CD4-positive, alpha-beta T cell (primary cell): Measurements from ENCODE around the gene ZNF175. TPM values are rescaled to one million over a fixed set of nuclear protein-coding genes. Genes with fewer than 3 reads are reported as not detected.

Source experiments
- ATAC-seq: fragments of 200-7000 bp; cut with Tn5 transposase; one replicate; pipeline ENCODE4 v1.10.0; 2022; ENCODE audit warnings: mild to moderate bottlenecking; ENCODE audit not compliant: poor library complexity
- CTCF ChIA-PET: fragments of 350-600 bp; sonication (Branson Sonifier 250); formaldehyde crosslinking; loops from one replicate; lab custom pipeline; 2021; ENCODE audit warnings: antibody characterized with exemption, inconsistent platforms; lab: Charles Lee
- POLR2A ChIA-PET: fragments of 350-600 bp; sonication (Branson Sonifier 250); formaldehyde crosslinking; loops from one replicate; lab custom pipeline; 2021; ENCODE audit warnings: antibody characterized with exemption, inconsistent platforms; lab: Charles Lee
- DNase-seq, 14 experiments: peaks; one replicate each; pipeline ENCODE4 v3.0.0-alpha.2; 2013 to 2020; ENCODE audit warnings: mixed read lengths in 2 of 14
- H3K27ac ChIP-seq, 2 donors: one replicate each; pipeline versions ENCODE4 v1.5.1 to v1.7.0; 2013; ENCODE audit warnings: low read length in 2 of 2, low read depth in 1 of 2, mild to moderate bottlenecking in 1 of 2
- H3K27me3 ChIP-seq, 2 experiments: 1 replicate in 1 of 2; 2 replicates in 1 of 2; pipeline versions ENCODE4 v1.6.1 to v1.7.0; 2013; ENCODE audit warnings: low read length in 2 of 2, control low read depth in 1 of 2, mild to moderate bottlenecking in 1 of 2, moderate library complexity in 1 of 2; ENCODE audit not compliant: insufficient read depth in 2 of 2, control insufficient read depth in 1 of 2
- H3K36me3 ChIP-seq: one replicate; pipeline ENCODE4 v1.6.1; 2013; ENCODE audit warnings: low read length, control low read depth; ENCODE audit not compliant: insufficient read depth
- H3K4me1 ChIP-seq: one replicate; pipeline ENCODE4 v1.6.1; 2013; ENCODE audit warnings: low read length, control low read depth; ENCODE audit not compliant: insufficient read depth
- H3K4me3 ChIP-seq: one replicate; pipeline ENCODE4 v1.5.1; 2013; ENCODE audit warnings: mild to moderate bottlenecking, low read length, moderate library complexity
- H3K9me3 ChIP-seq, 2 experiments: 1 replicate in 1 of 2; 2 replicates in 1 of 2; pipeline versions ENCODE4 v1.6.1 to v1.7.0; 2013; ENCODE audit warnings: low read length in 2 of 2, mild to moderate bottlenecking in 2 of 2, control low read depth in 1 of 2, moderate library complexity in 1 of 2; ENCODE audit not compliant: control insufficient read depth in 1 of 2, insufficient read depth in 1 of 2
- H3K27ac Mint-ChIP-seq: one replicate; pipeline ENCODE4 v1.8.0; 2020; ENCODE audit warnings: mixed read lengths
- H3K27me3 Mint-ChIP-seq: one replicate; pipeline ENCODE4 v1.8.0; 2021; ENCODE audit warnings: mixed read lengths
- H3K36me3 Mint-ChIP-seq: one replicate; pipeline ENCODE4 v1.8.0; 2021; ENCODE audit warnings: low read depth, mixed read lengths
- H3K4me1 Mint-ChIP-seq: one replicate; pipeline ENCODE4 v1.8.0; 2021; ENCODE audit warnings: low read depth, mixed read lengths
- H3K4me3 Mint-ChIP-seq: one replicate; pipeline ENCODE4 v1.8.0; 2020; ENCODE audit warnings: mild to moderate bottlenecking, mixed read lengths
- H3K9me3 Mint-ChIP-seq: one replicate; pipeline ENCODE4 v1.8.0; 2020; ENCODE audit warnings: mixed read lengths
- intact Hi-C, 2 experiments: fragments of 100-400 bp; cut with DNase I in 1 of 2; cut with micrococcal nuclease in 1 of 2; formaldehyde crosslinking; loops; one replicate each; pipeline versions ENCODE4 v1.15.1 to v1.9.0; 2023 to 2025; cut with DNase I, micrococcal nuclease
- total RNA-seq, 174 experiments: library from RNA in 2 of 174; stranded (reverse) in 2 of 174; gene quantifications; one replicate each; pipeline ENCODE4 v1.2.3 and lab custom pipeline; 2021 to 2026
- TF ChIP-seq, protein P1 (sequence below): fragments of 200-600 bp; IDR thresholded peaks from one replicate; pipeline ENCODE4 v1.8.0; 2022; ENCODE audit warnings: antibody characterized with exemption, mild to moderate bottlenecking

The ZNF175 gene
- total RNA-seq, 2 experiments from 2014 or later = 1.1 to 1.9 TPM

DNA sequence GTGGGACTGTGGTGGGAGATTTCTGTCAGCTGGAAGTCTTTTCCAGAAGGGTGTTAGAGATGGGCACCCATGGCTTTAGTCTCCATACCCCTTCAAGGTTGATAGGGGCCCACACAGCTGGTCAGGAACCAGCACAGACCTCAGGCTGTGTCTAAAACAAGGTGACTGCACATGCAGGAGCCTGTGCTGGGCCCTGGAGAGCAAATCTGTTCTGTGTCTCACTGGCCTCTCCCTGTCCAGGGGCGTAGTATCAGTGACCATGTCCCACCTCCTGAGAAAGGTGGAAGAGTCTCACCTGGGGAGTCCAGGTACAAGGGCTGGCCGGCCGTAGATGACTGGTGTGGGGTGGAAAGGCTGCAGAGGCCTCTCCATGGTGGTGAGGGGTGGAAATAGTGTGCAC, 19.4 kb downstream of the ZNF175 start:
- H3K4me3 ChIP-seq = no peak overlapping the region
- peaks cover 21% of the 10 kb centered on the region for H3K4me1 ChIP-seq
- H3K27me3 Mint-ChIP-seq = no peaks in the 10 kb centered on the region
- peaks cover 10% of the 10 kb centered on the region for H3K9me3 Mint-ChIP-seq
- no peak overlapping the region for H3K27ac ChIP-seq
- H3K4me1 Mint-ChIP-seq = peaks cover 27% of the 10 kb centered on the region
- DNase-seq (no peak), ATAC-seq (no peak)
- H3K4me3 Mint-ChIP-seq = no peak overlapping the region
- H3K27ac Mint-ChIP-seq = no peak overlapping the region
- intact Hi-C loops = loop anchor here in 1 of 2 experiments (5.0 to 10.0 kb wide), 4 partner anchors 226 to 1078 kb away; partner anchors contain the start of genes ASPDH, CLDND2, ETFB and JOSD2
- ChIA-PET POLR2A (no interaction called here), CTCF (no interaction called here)
- peaks cover 55% of the 10 kb centered on the region for H3K36me3 Mint-ChIP-seq
- TF ChIP-seq, protein P1, sequence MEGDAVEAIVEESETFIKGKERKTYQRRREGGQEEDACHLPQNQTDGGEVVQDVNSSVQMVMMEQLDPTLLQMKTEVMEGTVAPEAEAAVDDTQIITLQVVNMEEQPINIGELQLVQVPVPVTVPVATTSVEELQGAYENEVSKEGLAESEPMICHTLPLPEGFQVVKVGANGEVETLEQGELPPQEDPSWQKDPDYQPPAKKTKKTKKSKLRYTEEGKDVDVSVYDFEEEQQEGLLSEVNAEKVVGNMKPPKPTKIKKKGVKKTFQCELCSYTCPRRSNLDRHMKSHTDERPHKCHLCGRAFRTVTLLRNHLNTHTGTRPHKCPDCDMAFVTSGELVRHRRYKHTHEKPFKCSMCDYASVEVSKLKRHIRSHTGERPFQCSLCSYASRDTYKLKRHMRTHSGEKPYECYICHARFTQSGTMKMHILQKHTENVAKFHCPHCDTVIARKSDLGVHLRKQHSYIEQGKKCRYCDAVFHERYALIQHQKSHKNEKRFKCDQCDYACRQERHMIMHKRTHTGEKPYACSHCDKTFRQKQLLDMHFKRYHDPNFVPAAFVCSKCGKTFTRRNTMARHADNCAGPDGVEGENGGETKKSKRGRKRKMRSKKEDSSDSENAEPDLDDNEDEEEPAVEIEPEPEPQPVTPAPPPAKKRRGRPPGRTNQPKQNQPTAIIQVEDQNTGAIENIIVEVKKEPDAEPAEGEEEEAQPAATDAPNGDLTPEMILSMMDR = no peak
- peaks cover 15% of the 10 kb centered on the region for H3K36me3 ChIP-seq
- no peaks in the 10 kb centered on the region for H3K27me3 ChIP-seq
- peaks cover 24 to 48% of the 10 kb centered on the region in 2 experiments for H3K9me3 ChIP-seq

DNA sequence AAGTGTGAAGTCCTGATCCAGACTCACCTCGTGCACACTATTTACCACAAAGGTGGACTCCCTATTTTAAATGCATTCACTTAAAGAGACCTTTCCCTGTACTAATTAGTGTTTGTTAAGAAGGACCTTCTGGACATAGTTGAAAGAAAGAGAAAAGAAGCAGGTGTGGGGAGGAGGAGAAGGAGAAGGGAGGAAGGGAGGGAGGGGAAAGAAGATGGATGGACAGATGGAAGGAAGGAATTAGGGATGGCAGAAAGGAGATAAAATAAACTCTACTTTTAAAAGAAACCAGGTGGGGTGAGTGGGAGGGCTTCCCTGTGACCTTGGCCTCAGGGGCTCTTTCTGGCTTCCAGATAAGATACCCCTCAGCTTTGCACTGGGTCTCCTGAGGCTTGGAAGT, 21.4 kb downstream of the ZNF175 start:
- Mint-ChIP-seq H3K4me1 (peaks cover 29% of the 10 kb centered on the region), H3K27ac (no peak overlapping the region), H3K36me3 (peaks cover 34% of the 10 kb centered on the region), H3K4me3 (peak overlapping the region; percentile 60), H3K27me3 (peaks cover 17% of the 10 kb centered on the region), H3K9me3 (peaks cover 3% of the 10 kb centered on the region)
- TF ChIP-seq, protein P1 = no peak
- H3K27me3 ChIP-seq = no peaks in the 10 kb centered on the region
- ATAC-seq (no peak), DNase-seq (no peak)
- intact Hi-C loops = loop anchor here in 1 of 2 experiments (5.0 to 10.0 kb wide), 4 partner anchors 228 to 1080 kb away; partner anchors contain the start of genes ASPDH, CLDND2, ETFB and JOSD2
- CTCF ChIA-PET = no interaction called here
- peaks cover 20 to 27% of the 10 kb centered on the region in 2 experiments for H3K9me3 ChIP-seq
- H3K4me3 ChIP-seq = no peak overlapping the region
- no peaks in the 10 kb centered on the region for H3K36me3 ChIP-seq
- POLR2A ChIA-PET = no interaction called here
- H3K4me1 ChIP-seq = peaks cover 21% of the 10 kb centered on the region
- H3K27ac ChIP-seq = no peak overlapping the region

DNA sequence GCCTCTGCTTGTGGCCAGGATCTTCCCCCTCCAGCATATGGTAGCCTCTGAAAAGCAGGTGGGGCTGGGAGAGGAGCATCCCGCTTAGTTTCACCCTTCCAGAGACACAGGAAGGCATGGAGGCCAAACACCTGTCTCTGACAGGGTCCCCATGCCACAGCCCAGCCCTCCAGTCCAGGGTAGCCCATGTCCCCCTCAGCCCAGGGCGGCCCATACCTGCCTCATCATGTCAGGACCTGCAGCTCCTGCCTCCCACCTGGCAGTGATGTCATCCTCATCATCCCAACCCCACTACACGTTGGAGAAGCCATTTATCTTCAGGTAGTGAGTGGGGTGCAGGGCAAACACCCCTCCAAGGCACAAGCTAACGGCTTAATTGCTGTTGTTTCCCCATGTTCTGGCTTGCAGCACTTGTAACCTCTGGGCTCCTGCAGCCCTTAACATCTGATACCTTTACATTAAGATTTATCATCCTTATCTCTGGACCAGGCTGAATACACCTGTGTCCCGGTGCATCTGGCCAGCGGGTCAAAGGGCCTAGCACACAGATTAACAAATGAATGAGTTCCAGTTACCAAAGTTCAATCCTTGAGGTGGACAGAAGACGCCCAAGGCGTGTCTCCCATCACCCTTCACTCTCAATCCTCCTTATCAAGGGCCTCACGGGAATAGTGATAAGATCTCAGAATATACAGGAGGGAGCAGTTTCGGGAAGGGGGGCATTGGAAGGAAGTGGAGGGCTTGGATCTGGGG, 22.2 kb downstream of the ZNF175 start:
- no peaks in the 10 kb centered on the region for H3K36me3 ChIP-seq
- POLR2A ChIA-PET = no interaction called here
- ATAC-seq (no peak), DNase-seq (no peak)
- intact Hi-C loops = loop anchor here in 1 of 2 experiments (5.0 to 10.0 kb wide), 4 partner anchors 229 to 1081 kb away; partner anchors contain the start of genes ASPDH, CLDND2, ETFB and JOSD2
- peaks cover 21% of the 10 kb centered on the region for H3K4me1 ChIP-seq
- peaks cover 0 to 3% of the 10 kb centered on the region in 2 experiments for H3K27me3 ChIP-seq
- CTCF ChIA-PET = no interaction called here
- peaks cover 31% of the 10 kb centered on the region for H3K36me3 Mint-ChIP-seq
- peaks cover 29% of the 10 kb centered on the region for H3K4me1 Mint-ChIP-seq
- H3K9me3 ChIP-seq = peaks cover 19 to 21% of the 10 kb centered on the region in 2 experiments
- H3K4me3 Mint-ChIP-seq = peak overlapping the region; percentile 94
- peak overlapping the region; percentile 80 for H3K4me3 ChIP-seq
- H3K9me3 Mint-ChIP-seq = peaks cover 3% of the 10 kb centered on the region
- no peak overlapping the region for H3K27ac Mint-ChIP-seq
- peaks cover 25% of the 10 kb centered on the region for H3K27me3 Mint-ChIP-seq
- TF ChIP-seq, protein P1 = no peak
- no peak overlapping the region for H3K27ac ChIP-seq
